Heart left ventricle (tissue), 11 donors: Measurements from ENCODE around the gene ZNF835. TPM values are rescaled to one million over a fixed set of nuclear protein-coding genes. Genes with fewer than 3 reads are reported as not detected.

Source experiments
- polyA plus RNA-seq, 2 donors: library from polyadenylated mRNA; stranded (reverse); fragments of 200-250 nt; gene quantifications; one replicate each; pipeline ENCODE4 v1.2.3, GENCODE V29; 2013
- total RNA-seq, 9 donors: library from RNA; depleted of rRNA in 2 of 9; stranded (reverse); fragments of >200 nt in 2 of 9; fragmentation: NEBNext Ultra II Directional in 3 of 9; extraction: Animal tissue kit (Norgen Biotek cat#: 25700) in 3 of 9; gene quantifications; one replicate each; pipeline versions ENCODE4 v1.1.0 to v1.2.4, GENCODE V29; 2016 to 2023
- donor health status: ischemic (EF 13 %, LVEDD 7.1; RV severe dilation, severe dysfunction).
- donor health status: healthy with polysubstance abuse.
- donor health status: DM: no; HTN: yes; CAD: no.
- donor health status: DM: no; HTN: no; CAD: no.
- donor health status: ischemic (EF 25% LVEDD 5.7; RV mildly dilated, moderate dysfunction).
- donor health status: healthy.
- donor health status: DM: yes; HTN: yes; CAD: no.
- donor health status: PGD.
- donor health status: nonischemic (EF 23%, LVEDD 6.1; RV moderate dilation, normal function).

Gene ZNF835
- total and polyA plus RNA-seq, 11 donors: 1.2 to 16.0 (median 4.7) TPM

Other genes starting within 250 kb of the ZNF835 start
- gene ZNF667, start 194.4 kb downstream of the ZNF835 start, total RNA-seq: 1 to 10 TPM; 1.9 to 7.7 (median 4.7) TPM
- gene ZNF667, start 194.4 kb downstream of the ZNF835 start, polyA plus RNA-seq: 1 to 10 TPM; 2.2 to 4.3 TPM
- 1 to 10 TPM; 3.3 to 7.9 (median 4.7) TPM for gene ZNF471, start 163.9 kb downstream of the ZNF835 start, total RNA-seq
- gene ZNF471, start 163.9 kb downstream of the ZNF835 start, polyA plus RNA-seq: 1 to 10 TPM; 2.3 to 3.4 TPM
- 1 to 10 TPM; 4.1 to 7.5 (median 5.4) TPM for gene ZFP28, start 132.8 kb downstream of the ZNF835 start, total RNA-seq
- 1 to 10 TPM; 3.8 to 8.6 TPM for gene ZFP28, start 132.8 kb downstream of the ZNF835 start, polyA plus RNA-seq
- gene ZNF470, start 104.3 kb downstream of the ZNF835 start, total RNA-seq: 1 to 10 TPM; 1.7 to 7.1 (median 3.2) TPM
- gene ZNF470, start 104.3 kb downstream of the ZNF835 start, polyA plus RNA-seq: 1 to 10 TPM; 3.5 to 7.1 TPM
- 10 to 100 TPM in 1 of 9 donors, 1 to 10 TPM in 8; 5.3 to 15.3 (median 7.1) TPM for gene ZNF71, start 76.5 kb downstream of the ZNF835 start, total RNA-seq
- 10 to 100 TPM in 1 of 2 donors, 1 to 10 TPM in 1; 3.6 to 10.2 TPM for gene ZNF71, start 76.5 kb downstream of the ZNF835 start, polyA plus RNA-seq
- under 1 TPM in 4 of 9 donors, not detected in 5; 0.25 to 0.72 (median 0.37) TPM for gene SMIM17, start 28.6 kb downstream of the ZNF835 start, total RNA-seq
- under 1 TPM; 0.24 to 0.34 TPM for gene SMIM17, start 28.6 kb downstream of the ZNF835 start, polyA plus RNA-seq
- gene PEG3, start 169.0 kb upstream of the ZNF835 start, total RNA-seq: 10 to 100 TPM in 1 of 9 donors, 1 to 10 TPM in 8; 4.9 to 12.6 (median 8.6) TPM
- gene PEG3, start 169.0 kb upstream of the ZNF835 start, polyA plus RNA-seq: 1 to 10 TPM; 2.1 to 4.7 TPM
- under 1 TPM in 3 of 9 donors, not detected in 6; 0.16 to 0.26 (median 0.20) TPM for gene ZIM2, start 169.0 kb upstream of the ZNF835 start, total RNA-seq
- gene ZIM2, start 169.0 kb upstream of the ZNF835 start, polyA plus RNA-seq: under 1 TPM in 1 of 2 donors, not detected in 1; 0.19 TPM